SK-N-SH treated with all-trans-retinoic acid at 6 μM for 48 hours (cell line): Measurements from ENCODE around the gene BMP2.

ENCODE experiments used
- ATAC-seq: fragments of 200-7000 bp; cut with Tn5 transposase; 3 replicates; pipeline ENCODE4 v1.9.1; 2020; ENCODE audit warnings: mild to moderate bottlenecking, moderate library complexity
- ARNTL ChIP-seq: fragments of 450-650 bp; formaldehyde crosslinking; IDR thresholded peaks from 2 replicates; pipeline ENCODE4 v1.5.0; 2020; ENCODE audit warnings: low read depth, mild to moderate bottlenecking, moderate library complexity, borderline replicate concordance
- BACH2 ChIP-seq: fragments of 250-450 bp; sonication (Bioruptor Pico); IDR thresholded peaks from 2 replicates; pipeline ENCODE4 v1.9.0; 2021; ENCODE audit warnings: mild to moderate bottlenecking, borderline replicate concordance
- CSDC2 ChIP-seq: fragments of 250-450 bp; sonication (Bioruptor Pico); IDR thresholded peaks from 2 replicates; pipeline ENCODE4 v1.5.0; 2020; ENCODE audit warnings: mild to moderate bottlenecking, moderate library complexity
- ESRRG ChIP-seq: fragments of 250-450 bp; sonication (Bioruptor Pico); IDR thresholded peaks from 2 replicates; pipeline ENCODE4 v1.6.1; 2021; ENCODE audit warnings: mild to moderate bottlenecking
- GLIS3 ChIP-seq: fragments of 250-450 bp; sonication (Bioruptor Pico); IDR thresholded peaks from 2 replicates; pipeline ENCODE4 v1.5.0; 2020; ENCODE audit warnings: mild to moderate bottlenecking, moderate library complexity
- ISL1 ChIP-seq: fragments of 250-450 bp; sonication (Bioruptor Pico); IDR thresholded peaks from 2 replicates; pipeline ENCODE4 v2.1.2; 2022; ENCODE audit warnings: mild to moderate bottlenecking, moderate library complexity
- OSR1 ChIP-seq: fragments of 250-450 bp; sonication (Bioruptor Pico); IDR thresholded peaks from 2 replicates; pipeline ENCODE4 v1.8.0; 2022; ENCODE audit warnings: moderate library complexity, mild to moderate bottlenecking, inconsistent platforms
- RARB ChIP-seq: fragments of 250-450 bp; sonication (Bioruptor Pico); IDR thresholded peaks from 2 replicates; pipeline ENCODE4 v1.8.0; 2021; ENCODE audit warnings: mild to moderate bottlenecking, moderate library complexity
- SNAI2 ChIP-seq: fragments of 250-450 bp; sonication (Bioruptor Pico); IDR thresholded peaks from 2 replicates; pipeline ENCODE4 v1.5.0; 2020; ENCODE audit warnings: mild to moderate bottlenecking, moderate library complexity
- TCF4 ChIP-seq: fragments of 250-450 bp; sonication (Bioruptor Pico); IDR thresholded peaks from 2 replicates; pipeline ENCODE4 v1.8.0; 2021; ENCODE audit warnings: mild to moderate bottlenecking, moderate library complexity, borderline replicate concordance
- ZC3H10 ChIP-seq: fragments of 250-450 bp; sonication (Bioruptor Pico); IDR thresholded peaks from 2 replicates; pipeline ENCODE4 v1.5.1; 2021; ENCODE audit warnings: mild to moderate bottlenecking, moderate library complexity
- ZFP3 ChIP-seq: fragments of 250-450 bp; sonication (Bioruptor Pico); IDR thresholded peaks from 2 replicates; pipeline ENCODE4 v1.5.0; 2020; ENCODE audit warnings: mild to moderate bottlenecking, moderate library complexity
- ZFP30 ChIP-seq: fragments of 450-650 bp; formaldehyde crosslinking; IDR thresholded peaks from 2 replicates; pipeline ENCODE4 v1.5.0; 2022; ENCODE audit warnings: mild to moderate bottlenecking, moderate library complexity
- ZNF565 ChIP-seq: fragments of 450-650 bp; formaldehyde crosslinking; conservative IDR thresholded peaks from 2 replicates; pipeline ENCODE4 v1.5.0; 2020; ENCODE audit warnings: low read depth, mild to moderate bottlenecking, moderate library complexity
- ZNF70 ChIP-seq: fragments of 450-650 bp; formaldehyde crosslinking; IDR thresholded peaks from 2 replicates; pipeline ENCODE4 v1.5.0; 2020; ENCODE audit warnings: mild to moderate bottlenecking, moderate library complexity
- TF ChIP-seq, protein P1 (sequence below): fragments of 250-450 bp; sonication (Bioruptor Pico); IDR thresholded peaks from 2 replicates; pipeline ENCODE4 v1.8.0; 2021; ENCODE audit warnings: low read depth, mild to moderate bottlenecking, moderate library complexity, borderline replicate concordance
- TF ChIP-seq, protein P2 (sequence below): fragments of 250-450 bp; sonication (Bioruptor Pico); IDR thresholded peaks from 2 replicates; pipeline ENCODE4 v1.5.0; 2020; ENCODE audit warnings: mild to moderate bottlenecking, moderate library complexity
- TF ChIP-seq, protein P3 (sequence below): fragments of 250-450 bp; sonication (Bioruptor Pico); IDR thresholded peaks from 2 replicates; pipeline ENCODE4 v1.5.1; 2020; ENCODE audit warnings: low read depth, mild to moderate bottlenecking, moderate library complexity
- TF ChIP-seq, protein P4 (sequence below): fragments of 250-450 bp; sonication (Bioruptor Pico); IDR thresholded peaks from 2 replicates; pipeline ENCODE4 v1.8.0; 2020; ENCODE audit warnings: mild to moderate bottlenecking, moderate library complexity, borderline replicate concordance

Gene BMP2

DNA sequence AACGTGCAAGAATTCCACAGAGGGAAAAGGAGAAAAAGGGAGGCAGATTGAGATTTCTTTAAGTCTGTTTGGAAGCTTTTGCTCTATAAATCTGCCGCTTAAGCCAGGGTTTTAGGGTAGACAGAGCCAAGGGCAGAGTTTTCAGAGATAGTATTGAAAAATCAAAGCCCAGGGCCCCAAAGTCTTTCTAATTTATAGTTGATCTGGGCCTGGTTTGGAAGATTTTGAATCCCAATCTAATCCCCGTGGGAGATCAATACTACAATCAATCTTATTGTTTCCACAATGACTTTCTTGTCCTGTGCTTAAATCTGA lies 3.3 kb downstream of the BMP2 start:
- no peak for ATAC-seq
- TF ChIP-seq, protein P1, sequence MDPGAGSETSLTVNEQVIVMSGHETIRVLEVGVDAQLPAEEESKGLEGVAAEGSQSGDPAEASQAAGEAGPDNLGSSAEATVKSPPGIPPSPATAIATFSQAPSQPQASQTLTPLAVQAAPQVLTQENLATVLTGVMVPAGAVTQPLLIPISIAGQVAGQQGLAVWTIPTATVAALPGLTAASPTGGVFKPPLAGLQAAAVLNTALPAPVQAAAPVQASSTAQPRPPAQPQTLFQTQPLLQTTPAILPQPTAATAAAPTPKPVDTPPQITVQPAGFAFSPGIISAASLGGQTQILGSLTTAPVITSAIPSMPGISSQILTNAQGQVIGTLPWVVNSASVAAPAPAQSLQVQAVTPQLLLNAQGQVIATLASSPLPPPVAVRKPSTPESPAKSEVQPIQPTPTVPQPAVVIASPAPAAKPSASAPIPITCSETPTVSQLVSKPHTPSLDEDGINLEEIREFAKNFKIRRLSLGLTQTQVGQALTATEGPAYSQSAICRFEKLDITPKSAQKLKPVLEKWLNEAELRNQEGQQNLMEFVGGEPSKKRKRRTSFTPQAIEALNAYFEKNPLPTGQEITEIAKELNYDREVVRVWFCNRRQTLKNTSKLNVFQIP (CRISPR knock-in tag) = no peak
- TF ChIP-seq SNAI2 (CRISPR knock-in tag) = no peak
- TF ChIP-seq RARB = no peak
- TF ChIP-seq, protein P2, sequence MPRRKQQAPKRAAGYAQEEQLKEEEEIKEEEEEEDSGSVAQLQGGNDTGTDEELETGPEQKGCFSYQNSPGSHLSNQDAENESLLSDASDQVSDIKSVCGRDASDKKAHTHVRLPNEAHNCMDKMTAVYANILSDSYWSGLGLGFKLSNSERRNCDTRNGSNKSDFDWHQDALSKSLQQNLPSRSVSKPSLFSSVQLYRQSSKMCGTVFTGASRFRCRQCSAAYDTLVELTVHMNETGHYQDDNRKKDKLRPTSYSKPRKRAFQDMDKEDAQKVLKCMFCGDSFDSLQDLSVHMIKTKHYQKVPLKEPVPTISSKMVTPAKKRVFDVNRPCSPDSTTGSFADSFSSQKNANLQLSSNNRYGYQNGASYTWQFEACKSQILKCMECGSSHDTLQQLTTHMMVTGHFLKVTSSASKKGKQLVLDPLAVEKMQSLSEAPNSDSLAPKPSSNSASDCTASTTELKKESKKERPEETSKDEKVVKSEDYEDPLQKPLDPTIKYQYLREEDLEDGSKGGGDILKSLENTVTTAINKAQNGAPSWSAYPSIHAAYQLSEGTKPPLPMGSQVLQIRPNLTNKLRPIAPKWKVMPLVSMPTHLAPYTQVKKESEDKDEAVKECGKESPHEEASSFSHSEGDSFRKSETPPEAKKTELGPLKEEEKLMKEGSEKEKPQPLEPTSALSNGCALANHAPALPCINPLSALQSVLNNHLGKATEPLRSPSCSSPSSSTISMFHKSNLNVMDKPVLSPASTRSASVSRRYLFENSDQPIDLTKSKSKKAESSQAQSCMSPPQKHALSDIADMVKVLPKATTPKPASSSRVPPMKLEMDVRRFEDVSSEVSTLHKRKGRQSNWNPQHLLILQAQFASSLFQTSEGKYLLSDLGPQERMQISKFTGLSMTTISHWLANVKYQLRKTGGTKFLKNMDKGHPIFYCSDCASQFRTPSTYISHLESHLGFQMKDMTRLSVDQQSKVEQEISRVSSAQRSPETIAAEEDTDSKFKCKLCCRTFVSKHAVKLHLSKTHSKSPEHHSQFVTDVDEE = no peak
- TF ChIP-seq, protein P3, sequence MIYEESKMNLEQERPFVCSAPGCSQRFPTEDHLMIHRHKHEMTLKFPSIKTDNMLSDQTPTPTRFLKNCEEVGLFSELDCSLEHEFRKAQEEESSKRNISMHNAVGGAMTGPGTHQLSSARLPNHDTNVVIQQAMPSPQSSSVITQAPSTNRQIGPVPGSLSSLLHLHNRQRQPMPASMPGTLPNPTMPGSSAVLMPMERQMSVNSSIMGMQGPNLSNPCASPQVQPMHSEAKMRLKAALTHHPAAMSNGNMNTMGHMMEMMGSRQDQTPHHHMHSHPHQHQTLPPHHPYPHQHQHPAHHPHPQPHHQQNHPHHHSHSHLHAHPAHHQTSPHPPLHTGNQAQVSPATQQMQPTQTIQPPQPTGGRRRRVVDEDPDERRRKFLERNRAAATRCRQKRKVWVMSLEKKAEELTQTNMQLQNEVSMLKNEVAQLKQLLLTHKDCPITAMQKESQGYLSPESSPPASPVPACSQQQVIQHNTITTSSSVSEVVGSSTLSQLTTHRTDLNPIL = no peak
- TF ChIP-seq ZFP30 (CRISPR knock-in tag) = no peak
- TF ChIP-seq ZC3H10 = no peak
- no peak for TF ChIP-seq CSDC2
- TF ChIP-seq BACH2 = no peak
- TF ChIP-seq, protein P4, sequence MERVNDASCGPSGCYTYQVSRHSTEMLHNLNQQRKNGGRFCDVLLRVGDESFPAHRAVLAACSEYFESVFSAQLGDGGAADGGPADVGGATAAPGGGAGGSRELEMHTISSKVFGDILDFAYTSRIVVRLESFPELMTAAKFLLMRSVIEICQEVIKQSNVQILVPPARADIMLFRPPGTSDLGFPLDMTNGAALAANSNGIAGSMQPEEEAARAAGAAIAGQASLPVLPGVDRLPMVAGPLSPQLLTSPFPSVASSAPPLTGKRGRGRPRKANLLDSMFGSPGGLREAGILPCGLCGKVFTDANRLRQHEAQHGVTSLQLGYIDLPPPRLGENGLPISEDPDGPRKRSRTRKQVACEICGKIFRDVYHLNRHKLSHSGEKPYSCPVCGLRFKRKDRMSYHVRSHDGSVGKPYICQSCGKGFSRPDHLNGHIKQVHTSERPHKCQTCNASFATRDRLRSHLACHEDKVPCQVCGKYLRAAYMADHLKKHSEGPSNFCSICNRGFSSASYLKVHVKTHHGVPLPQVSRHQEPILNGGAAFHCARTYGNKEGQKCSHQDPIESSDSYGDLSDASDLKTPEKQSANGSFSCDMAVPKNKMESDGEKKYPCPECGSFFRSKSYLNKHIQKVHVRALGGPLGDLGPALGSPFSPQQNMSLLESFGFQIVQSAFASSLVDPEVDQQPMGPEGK (CRISPR knock-in tag) = no peak
- TF ChIP-seq OSR1 (CRISPR knock-in tag) = no peak
- TF ChIP-seq ESRRG (CRISPR knock-in tag) = no peak
- TF ChIP-seq ARNTL (CRISPR knock-in tag) = no peak

DNA sequence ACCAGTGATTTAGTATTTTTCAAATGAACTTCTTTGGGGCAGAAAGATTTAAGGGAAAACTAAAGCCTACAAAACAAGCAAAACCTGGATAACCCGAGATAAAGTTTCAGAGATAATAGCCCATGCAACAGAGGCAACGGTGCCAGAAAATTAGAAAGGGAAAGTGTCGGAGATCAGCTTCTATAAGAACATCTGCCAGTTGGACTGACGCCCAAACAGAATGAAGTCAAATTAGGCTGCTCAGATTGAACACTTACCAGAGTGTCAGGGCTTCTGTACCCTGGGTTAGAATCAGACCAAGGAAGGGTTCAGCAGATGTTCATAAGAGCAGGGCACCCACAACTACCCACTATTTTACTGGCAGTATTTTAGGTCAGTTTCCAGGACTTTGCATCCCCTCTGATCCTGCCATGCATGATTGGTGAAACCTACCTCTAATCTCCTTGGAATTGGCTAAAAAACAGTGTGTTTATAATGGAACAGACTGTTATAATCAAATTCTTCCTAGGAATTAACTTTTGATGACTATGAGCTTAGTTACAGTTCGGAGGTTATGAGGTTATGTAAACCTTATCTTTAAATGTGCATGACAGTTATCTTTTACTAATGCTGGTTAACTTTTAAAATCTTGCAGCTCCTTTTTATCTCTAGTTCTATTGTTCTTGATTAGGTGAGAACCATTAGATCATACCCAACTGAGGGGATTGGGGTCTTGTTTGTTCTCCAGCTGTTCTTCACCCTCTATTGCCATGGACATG lies 13.1 kb downstream of the BMP2 start:
- no peak for ATAC-seq
- TF ChIP-seq RARB = no peak
- TF ChIP-seq, protein P1 (CRISPR knock-in tag) = no peak
- no peak for TF ChIP-seq ZC3H10
- TF ChIP-seq ZNF565 (CRISPR knock-in tag) = no peak
- TF ChIP-seq, all 23 proteins: peak for 0

DNA sequence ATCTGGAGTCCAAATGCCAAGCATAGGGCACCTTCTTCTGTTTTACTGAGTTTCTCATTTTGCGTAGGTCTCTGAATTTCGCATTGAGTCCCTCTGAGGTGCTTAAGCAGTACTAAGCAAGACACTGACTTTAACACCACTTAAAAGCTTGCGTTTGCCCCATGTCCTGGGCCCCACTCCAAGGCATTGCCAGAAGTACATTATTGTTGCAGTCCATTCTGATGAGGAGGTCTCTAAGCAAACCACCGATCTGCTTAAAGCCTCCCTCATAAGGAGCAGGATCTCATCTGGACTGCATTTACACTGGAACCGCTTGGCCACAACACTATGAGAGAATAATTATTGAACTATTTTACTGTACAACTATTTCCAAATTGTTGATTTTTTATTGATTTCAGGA lies 16.3 kb downstream of the BMP2 start:
- ATAC-seq = no peak
- TF ChIP-seq ZFP3 (CRISPR knock-in tag) = no peak
- TF ChIP-seq ISL1 = no peak
- TF ChIP-seq ARNTL (CRISPR knock-in tag) = no peak
- no peak for TF ChIP-seq BACH2
- TF ChIP-seq RARB = no peak

DNA sequence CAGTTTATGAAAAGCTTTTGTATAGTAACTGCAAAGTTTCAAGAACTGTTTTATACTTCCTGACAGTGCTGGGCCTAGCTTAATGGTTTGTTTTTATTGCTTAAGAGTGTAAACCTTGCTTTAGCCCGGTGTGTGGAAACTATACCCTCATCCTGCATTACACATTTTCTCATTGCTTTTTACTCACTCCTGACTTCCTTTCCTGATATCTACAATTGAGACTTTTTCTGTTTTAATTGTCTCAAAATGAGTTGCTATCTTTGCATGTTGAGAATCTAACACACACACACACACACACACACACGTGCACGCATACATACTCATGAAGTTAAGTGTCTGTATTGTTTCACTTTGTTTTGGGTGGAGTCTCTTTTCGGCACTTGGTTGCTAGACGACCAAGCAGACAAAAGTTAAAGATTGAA lies 16.7 kb downstream of the BMP2 start:
- TF ChIP-seq, protein P2 = no peak
- TF ChIP-seq ZFP30 (CRISPR knock-in tag) (no peak), ZNF70 (CRISPR knock-in tag) (no peak), CSDC2 (no peak), TCF4 (no peak), ISL1 (no peak), ESRRG (CRISPR knock-in tag) (no peak), BACH2 (no peak), ARNTL (CRISPR knock-in tag) (no peak), GLIS3 (no peak), SNAI2 (CRISPR knock-in tag) (no peak), RARB (no peak), OSR1 (CRISPR knock-in tag) (no peak), ZC3H10 (no peak)
- TF ChIP-seq, protein P3 = no peak
- ATAC-seq = no peak
